HG03097 (cell line): ENCODE results near the gene ATP1A3.
"Not testable (repeated sequence)": the region's sequence is repeated elsewhere in the genome, so short reads cannot be mapped to it uniquely, and the experiment has no call there.

ENCODE experiments used
- ATAC-seq: cut with Tn5 transposase; IDR thresholded peaks from one replicate; pipeline ENCODE4 v1.9.1; 2021; ENCODE audit not compliant: unreplicated experiment, low FRiP score

The ATP1A3 gene

DNA sequence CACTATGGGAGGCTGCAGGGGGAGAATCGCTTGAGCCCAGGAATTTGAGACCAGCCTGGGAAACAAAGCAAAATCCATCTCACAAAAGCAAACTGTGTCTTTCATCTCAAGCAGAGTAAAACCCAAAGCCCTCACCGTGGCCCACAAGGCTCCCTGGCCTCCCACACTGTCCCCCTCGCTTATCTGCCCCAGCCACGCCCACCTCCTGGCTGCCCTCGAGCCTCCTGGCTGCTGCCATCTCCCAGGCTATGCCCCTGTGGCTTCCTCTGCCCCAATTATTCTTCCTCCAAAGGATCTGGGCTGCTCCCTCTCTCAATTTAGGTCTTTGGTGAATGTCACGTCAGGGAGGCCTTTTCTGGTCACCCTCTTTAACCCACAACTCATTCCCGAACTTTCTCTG lies 38.5 kb downstream of the ATP1A3 start:
- ATAC-seq = no peak

DNA sequence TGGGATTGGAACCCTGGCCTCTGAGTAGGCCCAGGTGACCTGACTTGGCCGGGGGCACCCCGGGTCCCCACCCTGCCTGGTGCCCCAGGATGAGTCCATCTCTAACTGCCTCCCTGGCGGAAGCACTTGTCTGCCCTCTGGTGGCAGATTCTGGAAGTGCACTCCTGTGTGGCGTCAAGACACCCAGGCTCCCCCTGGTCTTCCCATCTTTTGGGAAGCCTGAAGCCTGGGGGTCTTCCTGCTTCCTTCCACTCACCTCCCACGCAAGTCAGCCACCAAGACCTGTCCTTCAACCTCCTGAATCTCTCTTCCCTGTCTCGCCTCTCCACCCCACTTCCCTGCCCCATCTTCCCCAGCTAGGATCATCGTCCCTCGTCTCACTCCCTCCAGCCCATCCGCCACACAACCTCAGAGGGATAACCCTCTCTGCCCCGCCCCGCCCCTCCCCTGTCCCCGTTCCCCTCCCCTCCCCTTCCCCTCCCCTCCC lies 42.3 kb downstream of the ATP1A3 start:
- ATAC-seq = peak; percentile 58

DNA sequence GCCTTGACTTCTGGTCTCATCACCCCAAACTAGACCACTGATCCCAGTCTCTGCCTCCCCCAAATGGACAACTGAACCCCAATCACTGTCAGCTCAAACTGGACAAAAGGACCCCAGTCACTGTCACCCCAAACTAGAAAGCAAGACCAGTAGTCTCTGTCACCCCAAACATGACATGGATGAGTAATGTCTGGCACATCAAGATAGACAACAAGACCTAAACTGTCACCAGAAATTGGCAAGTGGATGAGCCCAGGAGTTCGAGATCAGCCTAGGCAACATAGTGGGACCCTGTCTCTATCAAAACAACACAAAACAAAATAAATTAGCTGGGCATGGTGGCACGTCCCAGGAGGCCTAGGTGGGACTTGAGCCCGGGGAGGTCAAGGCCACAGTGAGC lies 46.9 kb downstream of the ATP1A3 start:
- ATAC-seq = no peak

DNA sequence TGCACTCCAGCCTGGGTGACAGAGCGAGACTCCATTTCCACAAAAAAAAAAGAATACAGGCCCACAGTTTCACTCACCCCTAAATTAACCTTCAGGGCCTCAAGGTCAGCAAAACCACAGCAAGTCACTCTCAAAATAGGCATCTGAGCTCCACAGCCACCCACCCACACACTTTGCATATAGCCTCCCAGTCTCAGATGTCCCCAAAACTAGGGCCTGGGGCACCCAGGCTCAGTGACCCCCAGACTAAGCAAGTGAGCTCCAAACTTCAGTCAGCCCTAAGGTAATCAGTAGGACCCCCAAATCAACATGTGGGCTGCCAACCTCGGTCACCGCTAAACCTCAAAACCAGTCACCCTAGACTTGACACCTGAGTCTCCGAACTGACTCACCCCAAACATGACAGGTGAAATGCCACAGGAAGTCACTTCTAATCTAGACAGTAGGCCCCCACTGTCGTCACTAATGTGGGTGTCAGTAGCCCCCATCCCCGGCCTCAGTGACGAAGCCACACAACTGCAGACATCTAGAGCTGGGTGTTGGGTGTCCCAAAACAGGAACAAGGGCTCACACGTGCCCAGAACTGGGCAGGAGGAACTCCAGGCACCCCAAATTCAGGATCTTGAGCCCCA lies 48.8 kb downstream of the ATP1A3 start:
- peak; percentile 85 for ATAC-seq

DNA sequence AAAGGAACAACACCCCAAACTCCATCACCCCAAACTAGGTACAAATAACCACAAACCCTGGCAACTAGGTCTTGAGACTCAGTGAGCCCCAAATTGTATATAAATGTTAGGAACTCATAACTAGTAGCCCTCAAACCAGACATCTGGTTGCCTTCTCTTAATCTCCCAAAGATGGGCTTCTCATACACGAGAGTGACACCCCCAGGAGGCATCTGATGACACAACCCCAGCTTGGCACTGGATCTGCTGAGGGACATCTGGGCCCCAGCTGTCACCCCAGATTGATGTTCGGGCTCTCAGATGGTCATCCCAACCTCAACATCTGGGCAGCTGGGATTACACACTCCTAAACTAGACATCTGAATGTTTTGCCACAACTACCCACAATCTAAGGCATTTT lies 49.7 kb downstream of the ATP1A3 start:
- no peak for ATAC-seq

DNA sequence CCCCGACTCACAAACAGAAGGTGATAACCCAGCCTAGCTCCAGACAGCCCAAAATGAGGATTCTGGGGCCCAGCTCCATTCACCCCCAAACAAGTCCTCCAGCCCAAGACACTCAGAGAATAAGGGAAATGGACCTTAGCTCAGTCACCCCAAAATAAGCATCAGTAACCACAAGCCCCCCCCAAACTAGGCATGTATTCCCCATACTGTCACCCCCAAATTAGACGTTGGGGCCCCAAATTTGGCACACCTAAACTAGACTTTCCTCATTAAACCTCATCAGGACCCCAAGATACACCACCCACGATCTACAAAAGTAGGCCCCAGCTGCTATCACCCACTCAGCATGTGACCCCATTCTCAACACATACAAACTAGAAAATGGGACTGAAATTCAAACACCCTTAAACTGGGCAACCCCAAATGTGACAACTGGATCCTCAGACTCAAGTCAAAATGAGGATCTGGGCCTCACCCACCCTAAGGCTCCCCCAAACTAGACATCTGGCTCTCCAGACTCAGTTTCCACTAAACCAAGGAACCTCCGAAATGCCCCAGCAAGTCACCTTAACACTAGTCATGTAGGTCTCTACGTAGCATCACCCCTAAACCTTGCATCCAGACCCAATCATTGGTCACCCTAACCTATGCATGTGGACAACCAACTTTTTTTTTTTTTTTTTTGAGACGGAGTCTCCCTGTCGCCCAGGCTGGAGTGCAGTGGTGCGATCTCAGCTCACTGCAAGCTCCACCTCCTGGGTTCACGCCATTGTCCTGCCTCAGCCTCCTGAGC lies 52.4 kb downstream of the ATP1A3 start:
- no peak for ATAC-seq

DNA sequence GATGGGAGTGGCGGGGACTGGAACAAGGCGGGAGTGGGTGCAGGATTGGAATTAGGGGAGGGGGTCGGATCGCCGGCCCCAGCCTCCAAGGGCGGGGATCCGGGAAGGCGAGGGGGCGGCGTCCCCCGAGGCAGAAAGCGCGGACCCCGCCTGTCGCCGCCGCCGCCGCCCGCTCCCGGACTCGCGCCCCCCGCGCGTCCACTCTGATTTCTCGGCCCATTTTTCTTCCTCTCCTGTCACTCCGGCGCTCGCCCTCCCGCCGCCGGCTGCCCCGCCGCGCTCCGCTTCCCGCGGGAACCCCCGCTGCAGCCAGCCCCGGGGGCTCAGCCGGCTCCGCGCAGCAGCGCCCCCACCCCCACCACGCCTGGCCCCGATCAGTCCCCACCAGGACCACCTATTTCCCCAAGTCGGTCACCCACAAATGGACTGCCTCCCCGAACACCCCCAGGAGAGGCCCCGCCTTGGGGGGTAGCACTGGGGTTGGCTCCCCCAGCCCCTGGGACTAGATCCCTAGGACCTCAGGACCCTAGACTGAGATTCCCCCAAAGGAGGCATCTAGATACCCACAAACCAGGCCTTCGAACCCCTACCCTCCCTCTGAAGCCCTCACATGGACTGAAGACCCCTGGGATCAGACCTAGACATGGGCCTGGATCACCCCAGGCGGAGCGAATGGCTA lies 53.2 kb downstream of the ATP1A3 start:
- no peak for ATAC-seq

DNA sequence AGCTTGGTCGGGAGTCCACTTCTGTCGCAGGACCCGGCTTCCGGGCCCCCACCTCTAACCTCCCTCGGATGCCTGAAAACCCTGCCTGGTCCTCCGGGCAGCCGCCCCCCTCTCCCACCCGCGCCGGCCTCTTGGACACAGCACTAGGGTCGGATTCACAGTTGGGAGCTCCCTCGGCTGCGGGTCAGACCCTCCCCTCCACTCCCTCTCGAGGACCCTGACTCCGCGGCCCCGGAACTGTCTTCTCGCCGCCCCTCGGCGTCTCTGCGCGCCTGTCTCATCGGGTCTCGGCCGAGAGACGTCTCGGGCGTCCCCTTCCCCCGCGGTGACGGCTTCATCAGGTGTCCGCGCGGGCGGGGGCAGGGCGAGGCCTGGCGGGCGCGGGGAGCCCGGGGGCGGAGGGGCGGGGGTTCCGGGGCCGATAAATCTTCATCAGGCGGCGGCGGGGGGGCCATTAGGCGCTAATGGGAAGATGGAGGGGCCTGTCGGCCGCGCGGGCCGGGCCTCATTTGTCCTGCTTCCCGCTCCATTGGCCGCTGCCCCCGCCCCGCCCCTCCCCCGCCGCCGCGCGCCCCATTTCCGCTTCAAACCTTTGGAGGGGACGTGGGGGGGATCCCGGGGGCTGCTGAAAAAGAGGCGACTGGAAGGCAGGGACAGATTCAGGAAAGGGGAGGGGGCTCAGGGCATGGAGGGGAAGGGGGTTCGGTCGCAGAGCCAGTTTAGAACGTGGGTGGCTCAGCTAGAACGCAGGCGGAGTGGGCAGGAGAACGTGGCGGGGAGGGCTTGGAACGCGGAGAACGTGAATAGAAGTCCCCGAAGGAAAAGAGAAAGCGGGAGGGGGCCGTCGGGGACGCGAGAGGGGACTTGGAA lies 53.9 kb downstream of the ATP1A3 start:
- no peak for ATAC-seq

DNA sequence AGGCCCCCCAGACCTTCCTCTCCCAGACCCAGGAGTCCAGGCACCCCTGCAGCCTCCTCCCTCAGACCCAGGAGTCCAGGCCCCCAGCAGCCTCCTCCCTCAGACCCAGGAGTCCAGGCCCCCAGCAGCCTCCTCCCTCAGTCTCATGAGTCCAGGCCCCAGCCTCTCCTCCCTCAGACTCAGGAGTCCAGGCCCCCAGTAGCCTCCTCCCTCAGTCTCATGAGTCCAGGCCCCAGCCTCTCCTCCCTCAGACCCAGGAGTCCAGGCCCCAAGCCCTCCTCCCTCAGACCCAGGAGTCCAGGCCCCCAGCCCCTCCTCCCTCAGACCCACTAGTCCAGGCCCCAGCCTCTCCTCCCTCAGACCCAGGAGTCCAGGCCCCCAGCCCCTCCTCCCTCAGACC lies 54.8 kb downstream of the ATP1A3 start:
- ATAC-seq = not testable (repeated sequence)

DNA sequence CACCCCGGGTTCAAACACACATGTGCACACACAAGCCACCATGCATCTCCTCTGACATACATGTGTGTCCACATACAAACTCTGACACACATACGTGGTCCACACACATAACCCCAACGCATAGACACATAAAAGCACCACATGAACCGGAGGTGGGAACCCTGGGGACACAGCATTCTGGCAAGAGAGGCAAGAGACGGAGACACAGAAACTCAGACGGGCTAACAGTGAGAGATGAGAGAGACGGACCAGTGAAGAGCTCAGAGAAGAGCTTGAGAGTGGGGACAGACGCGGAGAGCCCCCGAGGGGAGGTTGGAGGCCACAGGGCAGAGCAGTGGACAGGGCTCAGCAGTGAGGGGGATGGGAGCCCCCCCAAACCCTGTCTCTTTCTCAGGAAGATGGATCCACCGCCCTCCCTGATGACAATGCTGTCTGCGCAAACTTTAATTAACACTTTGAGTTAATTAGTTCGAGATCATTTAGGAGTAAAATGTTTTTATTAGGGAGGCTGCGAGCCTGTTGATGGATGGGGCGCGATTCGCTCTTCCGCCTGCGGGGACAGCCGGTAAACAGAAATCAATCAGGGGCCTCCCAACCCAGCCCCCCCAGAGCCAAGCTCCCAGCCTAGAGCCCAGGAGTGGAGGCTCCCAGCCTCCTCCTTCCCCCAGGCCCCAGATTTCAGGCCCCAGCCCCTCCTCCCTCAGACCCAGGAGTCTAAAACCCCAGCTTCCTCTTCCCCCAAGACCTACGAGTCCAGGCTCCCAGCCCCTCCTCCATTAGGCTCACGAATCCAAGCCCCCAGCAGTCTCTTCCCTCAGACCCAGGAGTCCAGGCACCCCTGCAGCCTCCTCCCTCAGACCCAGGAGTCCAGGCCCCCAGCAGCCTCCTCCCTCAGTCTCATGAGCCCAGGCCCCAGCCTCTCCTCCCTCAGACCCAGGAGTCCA lies 56.2 kb downstream of the ATP1A3 start:
- no peak for ATAC-seq

DNA sequence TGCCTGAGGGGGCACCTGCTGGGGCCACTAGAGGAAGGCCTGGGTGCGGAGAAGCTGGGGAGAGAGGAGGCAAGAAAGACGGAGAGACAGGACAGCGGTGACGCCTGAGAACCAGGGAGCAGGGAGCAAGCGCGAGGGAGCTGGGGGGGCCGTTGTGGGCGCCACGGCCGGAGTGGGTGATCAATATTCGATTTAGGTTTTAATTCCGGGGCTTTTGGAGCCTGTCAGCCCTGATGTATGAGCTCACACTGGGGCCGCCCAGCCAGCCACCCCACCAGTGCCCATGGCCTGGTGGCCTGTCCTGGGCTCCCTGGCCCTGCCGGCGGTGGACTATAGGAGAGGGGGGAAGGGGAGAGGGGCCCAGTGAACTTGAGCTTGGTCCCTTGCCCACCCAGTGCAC lies 57.1 kb downstream of the ATP1A3 start:
- no peak for ATAC-seq

DNA sequence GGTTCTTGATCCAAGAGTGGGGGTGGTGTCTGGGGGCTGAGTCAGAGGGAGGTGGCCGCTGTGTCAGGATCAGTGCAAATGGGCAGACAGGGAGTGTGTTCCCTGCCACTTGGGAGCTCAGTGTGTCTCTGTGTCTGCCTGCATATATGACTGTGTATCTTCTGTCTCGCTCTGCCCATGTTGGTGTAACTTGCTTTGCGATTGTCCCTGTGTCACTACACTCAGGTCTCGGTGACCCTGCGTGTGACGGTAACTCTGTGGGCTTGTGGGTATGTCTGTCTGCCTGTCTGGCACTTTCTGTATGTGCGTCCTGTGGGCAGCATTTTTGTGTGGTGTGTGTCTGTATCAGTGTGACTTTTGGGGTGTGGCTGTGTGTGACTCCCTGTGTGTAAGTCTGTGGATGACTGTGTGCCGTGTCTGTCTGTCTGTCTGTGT lies 57.6 kb downstream of the ATP1A3 start:
- ATAC-seq = no peak

DNA sequence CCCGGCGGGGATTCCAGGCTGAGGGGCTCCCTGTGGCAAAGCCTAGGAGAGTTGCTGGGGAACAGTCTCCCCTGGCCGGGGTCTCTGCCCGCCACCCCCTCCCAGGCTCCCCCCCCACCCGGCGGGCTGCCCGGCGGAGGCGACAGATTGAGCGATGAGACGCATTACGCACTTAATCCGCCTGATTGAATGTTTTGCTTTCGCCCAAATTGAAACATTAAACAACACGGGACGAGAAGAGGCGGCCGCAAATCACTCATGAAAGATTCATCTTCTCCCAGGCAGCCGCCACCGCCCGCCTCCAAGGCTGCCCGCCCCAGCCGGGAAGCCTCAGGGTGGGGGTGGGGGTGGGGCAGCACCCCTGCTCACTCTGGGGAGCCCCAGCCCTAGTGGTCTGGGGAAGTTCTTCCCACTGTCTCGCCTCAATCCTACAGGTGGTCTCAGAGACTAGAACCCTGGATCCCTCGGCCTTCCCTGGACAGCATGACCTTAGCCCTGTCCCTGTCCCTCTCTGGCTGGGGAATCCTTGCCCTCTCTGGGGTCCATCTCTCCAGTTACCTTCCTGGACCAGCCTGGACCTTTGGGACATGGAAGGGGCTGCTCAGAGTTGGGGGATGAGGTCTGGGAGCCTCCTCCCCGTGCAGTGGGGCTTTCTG lies 58.1 kb downstream of the ATP1A3 start:
- no peak for ATAC-seq

DNA sequence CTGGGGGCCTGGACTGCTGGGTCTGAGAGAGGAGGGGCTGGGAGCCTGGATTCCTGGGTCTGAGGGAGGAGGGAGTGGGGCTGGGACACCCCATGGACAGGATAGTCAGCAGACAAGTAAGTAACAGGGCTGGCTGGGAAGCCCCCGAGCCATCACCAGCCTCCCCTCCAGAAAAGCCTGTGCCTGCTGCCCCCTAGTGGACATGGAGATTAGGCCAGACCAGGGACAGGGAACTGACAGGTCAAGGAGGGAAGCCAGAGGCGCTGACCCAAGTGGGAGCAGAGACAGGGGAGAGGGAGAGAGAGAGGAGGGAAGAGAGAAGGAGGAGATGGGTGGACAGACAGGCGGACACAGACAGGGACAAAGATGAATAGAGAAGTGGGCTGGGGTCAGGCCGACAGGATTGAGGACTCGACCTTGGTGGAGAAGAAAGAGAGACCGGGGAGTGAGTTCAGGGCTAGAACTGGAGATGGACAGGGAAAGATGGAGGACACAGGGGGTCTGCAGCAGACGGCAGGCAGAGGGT lies 59.1 kb downstream of the ATP1A3 start:
- no peak for ATAC-seq

DNA sequence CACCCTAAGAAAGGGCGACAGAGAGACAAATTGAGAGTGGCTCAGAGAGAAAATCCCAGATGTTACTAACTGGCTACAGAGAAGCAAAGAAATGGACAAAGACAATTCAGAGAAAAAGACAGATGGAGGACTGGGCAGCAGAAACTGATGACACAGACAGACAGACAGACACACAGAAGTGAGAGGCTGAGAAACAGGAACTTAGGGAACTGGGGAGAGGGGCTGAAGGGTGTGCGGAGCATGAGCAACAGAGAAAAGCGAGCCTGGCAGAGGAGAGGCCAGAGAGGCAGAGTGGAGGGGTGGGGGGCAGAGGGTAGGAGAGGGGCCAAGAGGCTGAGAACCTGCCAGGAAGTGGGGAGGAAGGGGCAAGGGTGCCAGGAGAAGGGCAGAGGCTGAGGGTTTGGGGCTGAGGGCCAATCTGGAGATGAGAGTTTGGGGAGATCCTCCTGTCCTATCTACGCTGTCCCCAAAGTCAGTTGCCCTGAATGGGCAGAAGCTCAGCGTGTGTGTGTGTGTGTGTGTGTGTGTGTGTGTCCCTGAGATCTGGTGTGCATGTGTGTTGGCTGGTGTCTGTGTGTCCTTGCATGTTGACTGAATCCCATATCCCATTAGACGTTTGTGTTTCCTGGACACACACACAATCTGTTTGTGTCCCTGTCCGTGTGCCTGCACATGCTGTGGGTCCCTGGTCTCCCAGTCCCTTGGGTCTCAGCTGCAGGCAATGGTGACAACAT lies 60.2 kb downstream of the ATP1A3 start:
- ATAC-seq = no peak

DNA sequence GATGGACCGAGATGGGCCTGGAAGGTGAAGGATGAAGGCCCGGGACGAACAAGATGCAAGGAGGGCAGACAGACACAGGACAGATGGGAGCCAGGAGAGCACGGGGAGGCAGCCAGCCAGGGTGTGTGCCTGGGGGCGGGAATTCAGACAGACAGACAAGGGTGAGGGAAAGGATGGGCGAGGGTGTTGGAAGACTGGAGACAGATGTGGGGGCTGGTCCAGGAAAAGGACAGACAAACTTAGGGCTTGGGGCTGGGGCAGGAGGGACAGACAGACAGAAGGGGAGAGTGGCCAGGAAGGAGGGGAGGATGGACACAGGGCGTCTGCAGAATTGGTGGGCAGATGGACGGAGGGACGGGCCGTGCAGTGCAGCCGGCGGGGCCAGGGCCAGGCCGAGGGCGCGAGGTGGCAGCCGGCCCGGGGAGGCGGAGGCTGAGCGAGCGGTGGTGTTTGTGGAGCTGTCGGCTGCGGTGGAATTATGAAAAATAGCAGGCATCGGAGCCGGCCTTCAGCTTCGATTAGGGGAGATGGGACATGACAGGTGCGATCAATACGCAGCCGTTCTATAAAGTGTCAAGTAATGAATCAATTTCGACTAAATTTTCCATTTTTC lies 61.2 kb downstream of the ATP1A3 start:
- ATAC-seq = no peak

DNA sequence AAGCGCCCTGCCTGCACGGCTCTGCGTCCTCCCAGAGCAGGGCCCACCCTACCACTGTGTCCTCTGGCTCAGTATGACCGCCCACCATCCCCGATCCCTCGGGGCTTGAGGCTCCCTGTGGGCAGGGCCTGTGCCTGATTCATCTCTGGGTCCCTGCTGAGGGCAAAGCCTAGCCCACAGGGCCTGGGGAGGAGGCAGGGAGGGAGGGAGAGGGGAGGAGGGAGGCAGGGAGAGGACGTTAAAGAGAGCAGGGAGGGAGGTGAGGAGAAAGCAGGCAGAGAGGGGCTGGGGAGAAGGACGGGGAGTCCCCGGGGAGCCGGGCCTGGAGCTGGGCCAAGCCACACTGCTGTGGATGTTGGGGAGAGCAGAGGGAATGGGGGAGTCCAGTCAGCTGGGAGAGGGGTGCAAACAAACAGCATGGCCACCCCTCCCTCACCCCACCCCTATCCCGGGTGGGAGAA lies 61.7 kb downstream of the ATP1A3 start:
- no peak for ATAC-seq
